ENCODE measurements around the gene DNAJB2. TPM values are rescaled to one million over a fixed set of nuclear protein-coding genes. Genes with fewer than 3 reads are reported as not detected.
"Not testable (repeated sequence)": the region's sequence is repeated elsewhere in the genome, so short reads cannot be mapped to it uniquely, and the experiment has no call there.

The DNAJB2 gene
- total RNA-seq, 2 donors from 2014 or later = 43.7 to 63.6 TPM

DNA sequence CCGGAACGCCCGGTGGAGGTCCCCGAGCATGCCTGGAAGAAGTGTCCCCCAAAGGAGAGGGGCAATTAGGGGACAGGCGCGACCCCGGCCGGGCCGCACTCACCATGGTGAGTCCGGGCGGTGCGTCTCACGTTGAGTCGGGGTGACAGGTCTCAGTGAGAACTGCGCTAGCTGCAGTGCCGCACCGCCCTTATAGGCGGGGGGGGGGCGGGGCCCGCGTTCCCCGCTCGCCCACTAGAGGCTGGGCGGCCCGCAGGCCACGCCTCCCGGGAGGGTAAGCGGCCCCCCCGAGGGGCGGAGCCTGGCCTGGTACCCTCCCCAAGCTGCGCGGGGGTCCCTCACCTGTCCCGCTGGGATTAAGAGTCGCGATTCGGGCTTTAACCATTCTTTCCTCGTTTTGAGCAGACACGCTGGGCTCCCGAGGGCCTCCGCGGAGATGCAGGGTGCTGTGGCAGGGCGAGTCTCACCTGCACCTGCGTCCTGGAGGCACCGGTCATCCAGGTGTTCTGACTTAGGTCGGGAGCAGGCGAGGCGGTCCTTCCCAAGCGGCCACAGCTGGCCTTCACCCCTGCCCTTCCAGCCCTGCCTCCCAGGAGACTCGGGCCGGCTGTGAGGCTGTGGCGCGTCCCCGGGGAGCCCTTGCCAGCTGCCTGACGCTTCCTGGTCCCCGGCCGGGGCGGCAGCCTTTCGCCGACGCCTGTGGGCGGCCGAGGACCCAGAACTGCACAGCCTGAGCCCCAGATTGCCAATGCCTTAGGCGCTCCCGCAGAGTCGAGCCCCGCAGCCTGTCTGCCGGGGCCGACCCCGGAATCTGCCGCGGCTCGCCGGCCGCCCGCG, 25.2 kb upstream of the DNAJB2 start, which contains the start of gene TUBA4A:
Gene TUBA4A (minus strand): TSS at position 166 of the 837 bp plus-strand sequence. CDS start 60 bp downstream, at position 106.
- peak; percentile 92 to 93 for ATAC-seq

DNA sequence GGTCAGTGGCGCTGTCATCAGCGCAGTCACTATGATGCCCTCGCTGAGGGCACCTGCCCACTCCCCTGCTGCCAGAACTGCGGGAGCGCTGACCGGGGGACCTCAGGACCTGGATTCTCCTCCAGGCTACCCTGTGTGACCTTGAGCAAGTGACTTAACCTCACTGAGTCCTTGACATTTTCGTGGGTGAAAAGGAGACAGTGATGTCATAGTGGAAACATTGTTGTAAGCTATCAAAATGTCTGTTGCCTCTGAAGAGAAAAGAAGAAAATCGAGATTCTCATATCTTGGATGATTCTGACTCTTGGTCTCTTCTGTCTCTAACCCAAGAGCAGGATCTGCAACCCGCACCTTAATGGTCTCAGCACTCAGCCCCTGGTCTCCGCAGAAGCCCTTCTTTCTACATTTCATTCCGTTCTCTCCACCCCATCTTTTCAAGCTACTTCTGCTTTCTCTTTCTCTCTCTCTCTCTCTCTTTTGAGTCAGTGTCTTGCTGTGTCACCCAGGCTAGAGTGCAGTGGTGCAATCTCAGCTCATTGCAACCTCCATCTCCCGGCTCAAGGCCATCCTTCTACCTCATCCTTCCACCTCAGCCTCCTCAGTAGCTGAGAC, 24.5 kb upstream of the DNAJB2 start:
- ATAC-seq (peak in 1 of 2 donors; percentile 7), DNase-seq (no peak)
- intact Hi-C loops (cut with DNase I) = no loop called here

More for the DNA sequence above, 25.2 kb upstream of the DNAJB2 start, which contains the start of gene TUBA4A:
- DNase-seq = peak; percentile 91
- intact Hi-C loops (cut with DNase I) = no loop called here

DNA sequence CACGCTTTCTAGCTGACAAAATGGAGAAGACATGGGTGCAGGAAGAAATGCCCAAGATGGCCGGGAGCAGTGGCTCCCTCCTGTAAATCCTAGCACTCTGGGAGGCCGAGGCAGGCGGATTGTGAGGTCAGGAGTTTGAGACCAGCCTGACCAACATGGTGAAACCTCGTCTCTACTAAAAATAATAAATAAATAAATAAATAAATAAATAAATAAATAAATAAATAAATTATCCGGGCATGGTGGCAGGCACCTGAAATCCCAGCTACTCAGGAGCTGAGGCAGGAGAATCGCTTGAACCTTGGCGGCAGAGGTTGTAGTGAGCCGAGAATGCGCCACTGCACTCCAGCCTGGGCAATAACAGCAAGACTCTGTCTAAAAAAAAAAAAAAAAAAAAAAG, 20.2 kb upstream of the DNAJB2 start:
- intact Hi-C loops (cut with DNase I); ATAC-seq; DNase-seq: not testable (repeated sequence)

DNA sequence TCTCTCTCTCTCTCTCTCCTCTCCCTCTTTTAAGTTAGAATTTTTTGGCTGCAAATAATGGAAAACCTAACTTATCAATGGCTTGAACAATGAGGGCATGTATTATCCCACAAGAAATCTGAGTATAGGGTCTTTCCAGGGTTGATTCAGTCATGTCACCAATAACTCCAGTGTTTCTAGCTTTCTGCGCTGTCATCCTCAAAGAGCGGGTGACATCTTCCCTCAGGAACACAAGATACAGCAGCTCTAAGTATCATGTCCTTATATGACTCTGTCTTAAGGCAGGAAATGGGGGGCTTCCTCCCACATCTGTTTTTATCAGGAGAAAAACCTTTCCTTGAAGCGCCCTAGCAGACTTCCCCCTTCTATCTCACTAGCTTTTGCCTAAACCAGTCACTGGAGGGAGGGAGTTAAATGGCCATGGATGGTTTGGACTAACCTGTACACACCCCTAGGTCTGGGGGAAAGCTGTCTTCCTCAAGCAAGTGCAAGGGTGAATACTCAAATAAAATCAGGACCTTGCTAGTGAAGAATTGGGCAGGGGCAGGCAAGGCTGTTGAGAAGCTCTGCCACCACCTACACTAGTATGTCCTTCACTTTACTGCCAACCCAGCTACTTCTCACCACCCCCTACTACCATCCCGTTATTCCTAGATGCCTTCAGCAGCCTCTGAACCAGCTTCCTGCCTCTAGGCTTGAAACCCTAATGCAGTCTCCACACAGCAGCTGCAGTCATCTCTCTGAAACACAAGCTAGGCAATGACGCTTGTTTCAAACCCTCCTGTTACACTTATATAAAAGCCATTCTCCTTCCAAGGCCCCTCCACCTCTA, 17.9 kb upstream of the DNAJB2 start:
- no peak for DNase-seq
- intact Hi-C loops (cut with DNase I) = no loop called here
- no peak for ATAC-seq

DNA sequence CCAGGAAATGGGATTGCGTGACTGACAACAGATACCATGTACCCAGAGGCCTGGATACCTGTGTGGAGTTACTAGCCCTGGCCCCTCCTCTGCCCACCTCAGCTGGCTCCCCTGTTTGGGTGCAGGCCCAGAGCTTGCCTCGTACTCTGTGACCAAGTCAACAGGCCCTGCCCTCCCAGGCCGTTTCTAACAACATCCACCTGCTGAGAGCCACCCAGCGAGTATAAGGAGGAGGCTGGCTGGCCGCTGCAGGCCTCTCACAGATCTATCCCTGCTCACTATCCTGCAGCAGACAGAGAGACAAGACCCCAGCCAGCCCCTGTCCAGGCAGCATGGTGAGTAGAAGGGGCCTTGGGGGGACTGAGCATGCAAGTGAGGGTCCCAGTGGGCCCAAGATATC, 12.9 kb upstream of the DNAJB2 start:
- DNase-seq = no peak
- ATAC-seq = no peak
- intact Hi-C loops (cut with DNase I) = no loop called here

DNA sequence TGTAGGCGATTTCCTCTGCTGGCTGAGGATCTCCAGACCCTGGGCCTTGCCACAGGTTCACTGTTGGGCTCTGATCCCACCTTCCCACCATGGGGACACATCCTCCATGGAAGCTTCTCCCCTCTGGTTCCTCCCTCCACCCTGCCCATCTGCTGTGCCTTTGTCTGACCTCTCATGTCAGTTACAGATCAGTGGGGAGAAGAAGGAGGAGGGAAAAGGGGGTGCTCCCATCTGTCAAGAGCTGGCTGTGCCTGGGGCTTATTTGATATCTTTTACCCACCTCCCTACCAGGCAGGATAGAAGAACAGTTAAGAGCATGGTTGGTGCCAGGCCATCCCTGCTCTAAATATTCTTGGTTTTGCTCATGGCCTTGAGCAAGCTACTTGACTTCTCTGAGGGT, 12.3 kb upstream of the DNAJB2 start:
- DNase-seq (no peak), ATAC-seq (no peak)
- intact Hi-C loops (cut with DNase I) = no loop called here

DNA sequence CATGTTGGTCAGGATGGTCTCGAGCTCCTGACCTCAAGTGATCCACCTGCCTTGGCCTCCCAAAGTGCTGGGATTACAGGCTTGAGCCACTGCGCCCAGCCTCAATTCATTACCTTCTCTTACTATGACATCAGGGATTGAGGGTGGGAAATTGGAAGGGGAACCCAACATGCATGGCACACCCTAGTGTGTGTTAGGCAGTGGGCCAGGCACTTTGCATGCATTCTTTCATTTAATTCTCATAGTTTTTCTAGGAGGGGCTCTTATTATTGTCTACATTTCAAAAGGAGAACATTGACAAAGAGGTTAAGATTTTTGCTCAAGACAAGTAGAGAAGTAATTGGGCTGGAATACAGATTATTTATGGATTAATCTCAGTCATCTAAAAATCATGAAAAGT, 10.9 kb upstream of the DNAJB2 start:
- intact Hi-C loops (cut with DNase I) = no loop called here
- ATAC-seq = no peak
- DNase-seq = no peak

DNA sequence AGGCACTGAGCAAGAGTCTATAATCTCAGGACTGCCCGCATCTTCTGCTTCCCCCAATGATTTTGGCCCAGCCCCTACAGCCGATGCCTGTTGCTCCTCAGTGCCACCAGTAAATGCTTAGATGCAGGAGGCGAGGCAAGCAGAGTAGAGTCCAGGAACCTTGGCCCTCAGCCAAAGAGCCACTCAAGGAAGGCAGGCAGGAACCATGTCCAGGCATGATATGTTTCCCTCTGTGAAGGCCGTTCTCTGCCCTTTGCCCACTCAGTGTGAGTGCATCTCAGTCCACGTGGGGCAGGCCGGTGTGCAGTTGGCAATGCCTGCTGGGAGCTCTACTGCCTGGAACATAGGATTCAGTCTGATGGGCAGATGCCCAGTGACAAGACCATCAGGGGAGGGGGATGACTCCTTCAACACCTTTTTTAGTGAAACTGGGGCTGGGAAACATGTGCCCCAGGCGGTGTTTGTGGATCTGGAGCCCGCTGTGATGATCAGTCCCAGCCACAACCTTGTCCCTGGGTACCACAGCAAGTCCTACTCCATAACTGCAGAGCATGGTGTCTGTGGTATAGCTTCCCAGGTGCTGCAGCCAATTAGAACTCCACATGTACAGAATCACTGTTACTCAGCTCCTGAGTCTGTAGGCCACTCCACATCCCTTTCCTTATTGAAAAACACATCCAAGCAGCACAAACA, 9.7 kb upstream of the DNAJB2 start:
- no peak for DNase-seq
- ATAC-seq = peak; percentile 40 to 69

DNA sequence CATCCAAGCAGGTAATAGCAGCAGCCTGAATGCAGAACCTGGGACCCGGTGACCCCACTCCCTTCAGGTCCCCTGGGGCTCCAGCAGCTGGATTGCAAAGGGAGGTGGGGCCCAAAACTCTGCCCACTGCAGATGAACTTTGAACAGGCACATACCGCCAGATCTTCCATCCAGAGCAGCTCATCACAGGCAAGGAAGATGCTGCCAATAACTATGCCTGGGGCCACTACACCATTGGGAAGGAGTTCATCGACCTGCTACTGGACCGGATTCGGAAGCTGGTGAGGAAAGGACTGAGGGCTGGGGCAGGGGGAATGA, 9.2 kb upstream of the DNAJB2 start:
- intact Hi-C loops (cut with DNase I) = no loop called here
- ATAC-seq = no peak

More for the DNA sequence above, 9.7 kb upstream of the DNAJB2 start:
- intact Hi-C loops (cut with DNase I) = no loop called here

DNA sequence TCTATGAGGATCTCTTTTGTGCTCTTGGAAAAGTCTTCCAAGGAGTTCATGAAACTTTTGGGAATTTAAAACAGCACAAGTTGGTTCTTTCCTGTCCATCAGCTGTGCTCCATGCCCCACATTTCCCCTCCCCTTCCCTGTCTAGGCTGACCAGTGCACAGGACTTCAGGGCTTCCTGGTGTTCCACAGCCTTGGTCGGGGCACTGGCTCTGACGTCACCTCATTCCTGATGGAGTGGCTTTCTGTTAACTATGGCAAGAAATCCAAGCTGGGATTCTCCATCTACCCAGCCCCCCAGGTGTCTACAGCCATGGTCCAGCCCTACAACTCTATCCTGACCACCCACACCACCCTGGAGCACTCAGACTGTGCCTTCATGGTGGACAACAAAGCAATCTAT, 8.1 kb upstream of the DNAJB2 start:
- intact Hi-C loops (cut with DNase I) = no loop called here
- no peak for DNase-seq
- no peak for ATAC-seq

More for the DNA sequence above, 9.2 kb upstream of the DNAJB2 start:
- DNase-seq = no peak

DNA sequence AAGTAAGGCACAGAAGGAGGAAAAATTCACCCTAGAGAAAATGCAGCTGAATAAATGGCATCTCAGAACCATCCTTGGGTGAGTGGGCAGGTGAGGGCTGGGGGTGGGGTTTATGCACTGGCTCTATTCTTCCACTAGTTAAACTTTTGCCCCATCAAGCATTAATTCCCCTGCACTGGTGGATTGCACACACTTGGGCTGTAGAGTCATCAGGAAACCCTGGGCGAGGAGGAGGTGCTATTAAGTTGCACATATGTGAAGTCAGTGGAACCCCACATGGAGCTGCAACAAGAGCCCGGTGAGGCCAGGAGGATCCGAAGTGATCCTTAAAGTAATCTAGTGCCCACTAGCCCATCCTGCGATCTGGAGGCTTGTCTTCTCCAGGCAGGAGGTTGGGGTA, 6.8 kb upstream of the DNAJB2 start:
- DNase-seq (no peak), ATAC-seq (no peak)
- intact Hi-C loops (cut with DNase I) = no loop called here

DNA sequence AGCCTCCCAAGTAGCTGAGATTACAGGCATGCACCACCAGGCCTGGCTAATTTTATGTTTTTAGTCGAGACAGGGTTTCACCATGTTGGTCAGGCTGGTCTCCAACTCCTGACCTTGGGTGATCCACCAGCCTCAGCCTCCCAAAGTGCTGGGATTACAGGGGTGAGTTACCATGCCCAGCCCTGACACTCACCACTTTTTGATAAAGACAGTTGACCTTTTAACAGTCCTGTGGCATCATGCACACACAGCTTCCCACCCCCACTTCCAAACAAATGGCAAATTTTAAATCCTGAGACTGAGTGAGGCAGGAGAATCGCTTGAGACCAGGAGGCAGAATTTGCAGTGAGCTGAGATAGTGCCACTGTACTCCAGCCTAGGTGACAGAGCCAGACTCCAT, 6.2 kb upstream of the DNAJB2 start:
- intact Hi-C loops (cut with DNase I) = no loop called here
- peak in 1 of 2 donors; percentile 29 for ATAC-seq

DNA sequence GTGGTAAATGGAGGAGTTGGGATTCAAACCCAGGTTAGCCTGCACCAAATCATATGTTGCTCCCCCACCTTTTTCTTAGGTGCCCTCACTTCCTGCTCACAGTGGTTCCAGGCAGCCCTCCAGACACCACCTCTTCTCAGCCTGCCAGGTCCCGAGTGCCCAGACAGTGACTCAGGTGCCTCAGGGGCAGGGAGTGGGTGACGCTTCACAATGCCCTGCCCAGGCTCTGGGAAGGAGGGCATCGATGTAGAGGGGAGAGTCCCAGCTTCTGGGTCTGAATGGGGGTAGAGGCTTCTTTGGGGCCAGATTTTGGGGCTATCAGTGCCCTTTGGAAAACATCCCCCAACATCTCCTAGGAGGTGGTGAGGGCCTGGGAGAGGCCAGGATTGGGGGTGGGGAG, 5.2 kb upstream of the DNAJB2 start:
- ATAC-seq = peak in 1 of 2 donors; percentile 31

More for the DNA sequence above, 6.2 kb upstream of the DNAJB2 start:
- DNase-seq = no peak

DNA sequence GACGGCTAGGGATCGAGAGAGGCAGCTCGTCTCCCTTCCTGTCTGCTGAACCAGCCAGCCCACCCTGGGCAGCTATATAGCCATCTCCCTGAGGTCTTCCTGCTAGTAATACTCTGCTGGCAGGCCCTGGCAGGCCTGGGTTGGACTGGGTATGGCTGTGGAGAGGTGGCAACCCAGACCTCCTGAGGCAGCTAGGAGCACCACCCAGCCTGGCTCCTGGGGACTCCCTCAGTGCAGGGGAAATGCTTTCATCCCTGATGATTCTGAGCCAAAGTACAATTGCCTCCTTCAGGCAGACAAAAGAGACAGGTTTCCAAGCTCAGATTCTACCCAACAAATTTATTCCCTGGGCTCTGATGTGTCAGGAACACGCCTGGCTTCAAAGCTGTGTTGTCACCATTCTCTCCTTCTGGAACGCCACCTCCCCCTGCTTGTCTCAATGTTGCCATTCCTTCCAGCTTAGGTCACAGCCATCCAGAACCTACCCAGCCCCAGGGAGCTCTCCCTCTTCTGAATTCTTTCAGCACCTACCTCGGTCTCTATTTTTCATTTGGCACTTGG, 4.7 kb upstream of the DNAJB2 start:
- ATAC-seq (peak in 1 of 2 donors; percentile 3), DNase-seq (no peak)
- intact Hi-C loops (cut with DNase I) = no loop called here

More for the DNA sequence above, 5.2 kb upstream of the DNAJB2 start:
- intact Hi-C loops (cut with DNase I) = no loop called here
- DNase-seq = no peak

DNA sequence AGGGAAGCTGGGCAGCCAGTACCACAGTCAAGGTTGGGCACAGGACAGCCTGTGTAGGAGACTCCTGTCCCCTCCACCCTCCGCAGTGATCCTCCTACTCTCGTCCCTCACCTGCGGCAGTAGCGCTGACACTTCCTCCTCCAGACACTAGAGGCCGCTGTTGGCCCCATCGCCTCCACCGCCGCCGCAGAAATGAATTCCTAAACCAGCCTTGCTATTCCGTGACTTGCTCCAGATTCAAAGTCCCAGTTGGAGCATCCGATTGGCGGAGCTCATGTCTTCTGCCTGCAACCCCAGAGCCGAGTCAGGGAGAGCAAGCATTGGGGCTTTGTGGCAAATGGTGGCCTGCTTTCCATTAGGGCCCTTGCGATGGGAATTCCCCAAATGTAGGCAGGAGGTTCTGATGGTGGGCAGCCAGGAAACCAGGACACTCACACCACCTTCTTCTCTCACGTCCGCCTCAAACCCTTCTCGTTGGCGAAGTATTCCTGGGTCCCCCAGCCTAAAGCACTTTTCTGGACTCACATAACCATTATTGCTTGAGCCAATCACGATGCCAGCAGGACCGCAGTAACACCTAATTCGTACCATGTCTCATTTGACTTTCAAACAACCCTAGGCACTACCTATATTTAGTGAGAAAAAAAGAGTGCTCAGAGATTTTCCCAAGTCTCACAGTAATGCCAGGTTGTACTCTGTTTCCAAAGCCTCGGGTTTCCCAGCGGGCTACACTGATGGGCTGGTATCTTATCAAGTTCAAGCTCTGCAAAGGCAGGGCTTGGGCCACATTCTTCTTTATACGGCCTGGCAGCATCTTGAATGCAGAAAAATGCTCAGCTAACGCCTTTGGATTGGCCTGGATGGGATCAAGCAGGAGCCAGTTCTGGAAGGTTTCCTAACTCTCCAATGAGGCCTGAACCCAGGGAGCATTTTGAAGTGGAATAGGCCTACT, 1.2 kb upstream of the DNAJB2 start:
- ATAC-seq (peak; percentile 6 to 9), DNase-seq (peak; percentile 76)
- intact Hi-C loops (cut with DNase I) = loop anchor here in 1 of 2 donors (2.0 kb wide), 1 partner anchor 17 kb away; no protein-coding TSS in a partner anchor

DNA sequence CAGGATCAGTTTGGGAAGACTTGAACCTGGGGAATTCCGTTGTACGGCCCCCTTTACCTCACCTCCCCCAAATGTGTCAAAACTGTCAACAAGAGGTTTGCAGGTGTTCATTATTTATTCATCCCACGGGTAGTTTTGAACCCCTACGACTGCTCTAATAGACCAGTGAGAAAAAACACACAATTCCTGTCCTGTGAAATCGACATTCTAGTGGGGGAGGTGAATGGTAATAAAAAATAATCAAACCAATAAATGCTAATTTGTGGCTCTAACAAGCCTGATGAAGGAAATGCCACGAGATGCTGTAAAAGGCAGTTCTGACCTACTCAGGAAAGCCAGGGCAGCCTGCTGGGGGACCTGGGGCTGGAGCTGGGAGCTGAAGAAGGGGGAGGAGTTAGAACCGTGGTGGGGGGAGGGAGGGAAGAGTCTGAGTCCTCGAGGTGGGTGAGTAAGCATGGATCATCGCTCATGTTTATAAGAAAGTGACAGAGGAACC, 463 bp upstream of the DNAJB2 start:
- intact Hi-C loops (cut with DNase I) = loop anchor here in 1 of 2 donors (2.0 kb wide), 1 partner anchor 16 kb away; no protein-coding TSS in a partner anchor
- DNase-seq = no peak
- no peak for ATAC-seq

DNA sequence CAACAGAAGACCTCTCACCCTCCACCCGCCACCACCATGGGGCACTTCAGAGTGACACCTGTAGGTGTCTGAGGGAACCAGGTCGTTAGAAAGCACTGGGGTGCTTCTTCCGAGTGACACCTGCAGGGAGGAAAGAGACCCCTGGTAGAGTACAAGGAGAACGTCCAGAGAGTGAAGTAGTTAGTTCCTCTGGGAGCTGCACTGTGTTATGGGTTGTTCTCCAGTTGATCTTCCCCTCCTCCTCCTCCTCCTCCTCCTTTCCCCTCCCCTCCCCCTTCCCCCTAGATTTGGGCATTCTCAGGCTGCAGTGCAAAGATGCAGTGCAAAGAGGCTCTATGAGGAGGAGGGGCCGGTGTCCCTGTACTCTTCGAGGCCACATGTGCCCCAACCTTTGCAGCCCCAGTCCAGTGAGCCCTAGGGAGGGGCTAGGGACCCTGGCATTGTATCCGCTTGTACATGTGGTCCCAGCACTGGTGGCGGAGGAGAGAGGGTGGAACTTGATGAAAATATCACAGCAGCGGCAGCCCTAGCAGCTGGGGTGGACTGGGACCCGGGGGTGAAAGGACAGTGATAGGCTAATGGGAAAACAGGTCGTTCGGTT, 850 bp downstream of the DNAJB2 start:
- DNase-seq (no peak), ATAC-seq (no peak)
- intact Hi-C loops (cut with DNase I) = loop anchor here in 1 of 2 donors (2.0 kb wide), 1 partner anchor 15 kb away; no protein-coding TSS in a partner anchor

Data from left cardiac atrium (tissue), 4 donors.